HepG2 (cell line): ENCODE measurements around the gene TPPP3. TPM values are rescaled to one million over a fixed set of nuclear protein-coding genes. Genes with fewer than 3 reads are reported as not detected.

Source experiments
- CENPX ChIP-seq: sonication (generic); formaldehyde crosslinking; IDR thresholded peaks from 2 replicates; pipeline ENCODE4 v1.9.0; 2021; ENCODE audit warnings: mild to moderate bottlenecking, missing genetic modification reagents, moderate library complexity
- RFX1 ChIP-seq: fragments of 450-650 bp; IDR thresholded peaks from 2 replicates; pipeline ENCODE4 v1.6.1; 2017
- TCF12 ChIP-seq, 2 experiments: fragments of 450-650 bp in 1 of 2; sonication (generic) in 1 of 2; formaldehyde crosslinking in 1 of 2; IDR thresholded peaks; 2 replicates each; pipeline versions ENCODE4 v1.6.1 to v1.8.0; 2017 to 2022; ENCODE audit warnings: antibody characterized with exemption in 1 of 2, mild to moderate bottlenecking in 1 of 2, missing genetic modification reagents in 1 of 2, moderate library complexity in 1 of 2
- ZBTB3 ChIP-seq: sonication (generic); formaldehyde crosslinking; IDR thresholded peaks from 2 replicates; pipeline ENCODE4 v1.4.0; 2020; ENCODE audit warnings: low read depth, mild to moderate bottlenecking, moderate library complexity, missing genetic modification reagents, borderline replicate concordance
- ZBTB37 ChIP-seq: sonication (generic); formaldehyde crosslinking; IDR thresholded peaks from 2 replicates; pipeline ENCODE4 v1.4.0; 2020; ENCODE audit warnings: mild to moderate bottlenecking, missing genetic modification reagents
- ZBTB4 ChIP-seq: sonication (generic); formaldehyde crosslinking; IDR thresholded peaks from 2 replicates; pipeline ENCODE4 v1.4.0; 2020; ENCODE audit warnings: missing genetic modification reagents, mild to moderate bottlenecking, borderline replicate concordance
- ZFP41 ChIP-seq: sonication (generic); formaldehyde crosslinking; IDR thresholded peaks from 2 replicates; pipeline ENCODE4 v1.4.0; 2020; ENCODE audit warnings: mild to moderate bottlenecking, missing genetic modification reagents, borderline replicate concordance
- ZMYM3 ChIP-seq: sonication (generic); formaldehyde crosslinking; IDR thresholded peaks from 2 replicates; pipeline ENCODE4 v1.5.1; 2020; ENCODE audit warnings: mild to moderate bottlenecking, missing genetic modification reagents
- ZNF660 ChIP-seq: sonication (generic); formaldehyde crosslinking; IDR thresholded peaks from 2 replicates; pipeline ENCODE4 v1.5.1; 2020; ENCODE audit warnings: mild to moderate bottlenecking, low read depth, missing genetic modification reagents, borderline replicate concordance
- polyA plus RNA-seq, 8 experiments: library from polyadenylated mRNA; depleted of rRNA in 3 of 8; stranded (reverse) in 7 of 8; unstranded in 1 of 8; fragments of >200 nt; fragmentation: Illumina TruSeq in 4 of 8; extraction: Trizol in 4 of 8; gene quantifications; 2 replicates each; pipeline versions ENCODE4 v1.2.1 to v1.2.3, GENCODE V29; 2011 to 2016; ENCODE audit warnings: low read depth in 4 of 8, missing spikeins in 1 of 8, mixed read lengths in 1 of 8; ENCODE audit not compliant: insufficient read depth in 1 of 8
- total RNA-seq, 5 experiments: library from RNA; depleted of rRNA; stranded (reverse); fragments of >200 nt; fragmentation: Illumina TruSeq; extraction: Trizol; gene quantifications; 2 replicates each; pipeline ENCODE4 v1.2.3, GENCODE V29; 2016; ENCODE audit warnings: low read depth in 1 of 5
- TF ChIP-seq, protein P1 (sequence below): sonication (generic); formaldehyde crosslinking; conservative IDR thresholded peaks from 2 replicates; pipeline ENCODE4 v1.4.0; 2020; ENCODE audit warnings: mild to moderate bottlenecking, missing genetic modification reagents, moderate library complexity
- TF ChIP-seq, protein P2 (sequence below): sonication (generic); formaldehyde crosslinking; IDR thresholded peaks from 2 replicates; pipeline ENCODE4 v1.8.0; 2022; ENCODE audit warnings: missing genetic modification reagents, mild to moderate bottlenecking, borderline replicate concordance

Gene TPPP3
- total and polyA plus RNA-seq, 2 of the 13 experiments (the other 11 are each of a cell fraction or from before 2014, with no cell fraction given) = 0.16 to 0.44 TPM

DNA sequence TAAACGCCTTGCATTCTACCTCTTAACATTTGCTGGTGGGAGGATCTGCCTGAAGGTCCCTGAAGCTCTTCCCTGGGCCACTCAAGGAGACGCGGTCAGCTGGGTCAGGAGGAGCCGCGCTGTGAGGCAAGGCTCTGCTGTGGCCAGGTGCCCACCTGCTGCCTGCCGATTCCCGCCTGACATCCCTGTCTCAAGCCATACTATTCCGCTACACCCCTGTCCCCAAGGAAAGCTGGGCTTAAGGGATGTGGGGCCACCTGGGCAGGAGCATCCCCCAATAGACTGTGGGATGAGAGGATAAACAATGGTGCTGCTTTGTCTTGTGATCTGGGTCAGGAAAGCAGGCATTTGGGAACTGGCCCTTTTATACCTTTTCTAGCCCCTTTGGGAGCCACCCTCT, 5.1 kb downstream of the TPPP3 start (continued):
- TF ChIP-seq, protein P1, sequence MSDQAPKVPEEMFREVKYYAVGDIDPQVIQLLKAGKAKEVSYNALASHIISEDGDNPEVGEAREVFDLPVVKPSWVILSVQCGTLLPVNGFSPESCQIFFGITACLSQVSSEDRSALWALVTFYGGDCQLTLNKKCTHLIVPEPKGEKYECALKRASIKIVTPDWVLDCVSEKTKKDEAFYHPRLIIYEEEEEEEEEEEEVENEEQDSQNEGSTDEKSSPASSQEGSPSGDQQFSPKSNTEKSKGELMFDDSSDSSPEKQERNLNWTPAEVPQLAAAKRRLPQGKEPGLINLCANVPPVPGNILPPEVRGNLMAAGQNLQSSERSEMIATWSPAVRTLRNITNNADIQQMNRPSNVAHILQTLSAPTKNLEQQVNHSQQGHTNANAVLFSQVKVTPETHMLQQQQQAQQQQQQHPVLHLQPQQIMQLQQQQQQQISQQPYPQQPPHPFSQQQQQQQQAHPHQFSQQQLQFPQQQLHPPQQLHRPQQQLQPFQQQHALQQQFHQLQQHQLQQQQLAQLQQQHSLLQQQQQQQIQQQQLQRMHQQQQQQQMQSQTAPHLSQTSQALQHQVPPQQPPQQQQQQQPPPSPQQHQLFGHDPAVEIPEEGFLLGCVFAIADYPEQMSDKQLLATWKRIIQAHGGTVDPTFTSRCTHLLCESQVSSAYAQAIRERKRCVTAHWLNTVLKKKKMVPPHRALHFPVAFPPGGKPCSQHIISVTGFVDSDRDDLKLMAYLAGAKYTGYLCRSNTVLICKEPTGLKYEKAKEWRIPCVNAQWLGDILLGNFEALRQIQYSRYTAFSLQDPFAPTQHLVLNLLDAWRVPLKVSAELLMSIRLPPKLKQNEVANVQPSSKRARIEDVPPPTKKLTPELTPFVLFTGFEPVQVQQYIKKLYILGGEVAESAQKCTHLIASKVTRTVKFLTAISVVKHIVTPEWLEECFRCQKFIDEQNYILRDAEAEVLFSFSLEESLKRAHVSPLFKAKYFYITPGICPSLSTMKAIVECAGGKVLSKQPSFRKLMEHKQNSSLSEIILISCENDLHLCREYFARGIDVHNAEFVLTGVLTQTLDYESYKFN (CRISPR knock-in tag) = no peak
- TF ChIP-seq, protein P2, sequence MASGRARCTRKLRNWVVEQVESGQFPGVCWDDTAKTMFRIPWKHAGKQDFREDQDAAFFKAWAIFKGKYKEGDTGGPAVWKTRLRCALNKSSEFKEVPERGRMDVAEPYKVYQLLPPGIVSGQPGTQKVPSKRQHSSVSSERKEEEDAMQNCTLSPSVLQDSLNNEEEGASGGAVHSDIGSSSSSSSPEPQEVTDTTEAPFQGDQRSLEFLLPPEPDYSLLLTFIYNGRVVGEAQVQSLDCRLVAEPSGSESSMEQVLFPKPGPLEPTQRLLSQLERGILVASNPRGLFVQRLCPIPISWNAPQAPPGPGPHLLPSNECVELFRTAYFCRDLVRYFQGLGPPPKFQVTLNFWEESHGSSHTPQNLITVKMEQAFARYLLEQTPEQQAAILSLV (CRISPR knock-in tag) = no peak
- TF ChIP-seq ZFP41 = no peak
- no peak for TF ChIP-seq ZBTB3 (CRISPR knock-in tag)
- TF ChIP-seq ZNF660 = no peak
- no peak for TF ChIP-seq ZBTB4 (CRISPR knock-in tag)
- no peak for TF ChIP-seq ZMYM3 (CRISPR knock-in tag)
- TF ChIP-seq CENPX (CRISPR knock-in tag) = no peak
- TF ChIP-seq RFX1 = no peak
- TF ChIP-seq ZBTB37 (CRISPR knock-in tag) = no peak
- TF ChIP-seq TCF12 (IDR thresholded peaks at IDR 0.05) = no peak
- no peak for TF ChIP-seq TCF12 (CRISPR knock-in tag; IDR thresholded peaks at IDR 0.05)
- TF ChIP-seq, all 625 proteins: peak for 0
